HG02973 (cell line): ENCODE results near the gene TMEM271.

Experiments
- ATAC-seq: cut with Tn5 transposase; IDR thresholded peaks from one replicate; pipeline ENCODE4 v1.9.1; 2021; ENCODE audit warnings: moderate library complexity; ENCODE audit not compliant: unreplicated experiment

The TMEM271 gene

GRCh38 chr4:581753-582361, 5.8 kb upstream of the TMEM271 start:
- ATAC-seq = no peak

- ATAC-seq = no peak
Measured at GRCh38 chr4:581181-581580, 5.1 kb upstream of the TMEM271 start.

GRCh38 chr4:579543-580175, 3.6 kb upstream of the TMEM271 start:
- ATAC-seq = no peak

GRCh38 chr4:578451-579443, 2.7 kb upstream of the TMEM271 start:
- ATAC-seq = no peak

- ATAC-seq = no peak
Measured at GRCh38 chr4:577499-578450, 1.7 kb upstream of the TMEM271 start.

- ATAC-seq = no peak
Measured at GRCh38 chr4:576991-577498, 950 bp upstream of the TMEM271 start.

- ATAC-seq = no peak
Measured at GRCh38 chr4:575281-576141, 584 bp downstream of the TMEM271 start.

GRCh38 chr4:574346-575161, 1.5 kb downstream of the TMEM271 start:
- ATAC-seq = no peak

- ATAC-seq = no peak
Measured at GRCh38 chr4:573122-573892, 2.8 kb downstream of the TMEM271 start.

GRCh38 chr4:572594-572993, 3.5 kb downstream of the TMEM271 start:
- no peak for ATAC-seq

GRCh38 chr4:571838-572572, 4.1 kb downstream of the TMEM271 start:
- ATAC-seq = no peak

- no peak for ATAC-seq
Measured at GRCh38 chr4:570754-571153, 5.3 kb downstream of the TMEM271 start.

GRCh38 chr4:569958-570667, 6.0 kb downstream of the TMEM271 start:
- ATAC-seq = no peak

- ATAC-seq = no peak
Measured at GRCh38 chr4:568962-569361, 7.1 kb downstream of the TMEM271 start.

- ATAC-seq = no peak
Measured at GRCh38 chr4:568351-568652, 7.8 kb downstream of the TMEM271 start.

- ATAC-seq = no peak
Measured at GRCh38 chr4:567457-568350, 8.4 kb downstream of the TMEM271 start.
